GM21360 (cell line): ENCODE data around the gene MRC2.
A peak's percentile ranks its signal among the peaks of the same experiment; 100 is the strongest.

Experiments used
- ATAC-seq: cut with Tn5 transposase; IDR thresholded peaks from one replicate; pipeline ENCODE4 v1.9.1; 2021; ENCODE audit warnings: mild to moderate bottlenecking, moderate library complexity; ENCODE audit not compliant: unreplicated experiment

The MRC2 gene

GRCh38 chr17:62631086-62631935, 3.8 kb downstream of the MRC2 start:
- no peak for ATAC-seq

GRCh38 chr17:62631936-62632924, 4.8 kb downstream of the MRC2 start:
- ATAC-seq: no peak

GRCh38 chr17:62637809-62638208, 10.3 kb downstream of the MRC2 start:
- ATAC-seq: no peak

GRCh38 chr17:62641153-62641552, 13.7 kb downstream of the MRC2 start:
- no peak for ATAC-seq

GRCh38 chr17:62641951-62642350, 14.5 kb downstream of the MRC2 start:
- no peak for ATAC-seq

GRCh38 chr17:62643496-62643895, 16.0 kb downstream of the MRC2 start:
- ATAC-seq: no peak

GRCh38 chr17:62644487-62645173, 17.2 kb downstream of the MRC2 start:
- ATAC-seq: no peak

GRCh38 chr17:62648251-62648955, 20.9 kb downstream of the MRC2 start:
- ATAC-seq: no peak

GRCh38 chr17:62648956-62649294, 21.5 kb downstream of the MRC2 start:
- ATAC-seq: no peak

- no peak for ATAC-seq
These were observed 22.1 kb downstream of the MRC2 start for GRCh38 chr17:62649570-62649969.

- ATAC-seq: no peak
These were observed 23.1 kb downstream of the MRC2 start for GRCh38 chr17:62650587-62650986.

GRCh38 chr17:62652251-62653001, 25.0 kb downstream of the MRC2 start:
- no peak for ATAC-seq

GRCh38 chr17:62653002-62653825, 25.7 kb downstream of the MRC2 start:
- peak; percentile 92 for ATAC-seq

- ATAC-seq: peak; percentile 13
These were observed 26.6 kb downstream of the MRC2 start for GRCh38 chr17:62653826-62654761.

GRCh38 chr17:62655656-62656055, 28.2 kb downstream of the MRC2 start:
- ATAC-seq: no peak

- no peak for ATAC-seq
These were observed 29.0 kb downstream of the MRC2 start for GRCh38 chr17:62656446-62656845.

GRCh38 chr17:62657145-62657665, 29.7 kb downstream of the MRC2 start:
- no peak for ATAC-seq

GRCh38 chr17:62657690-62658089, 30.2 kb downstream of the MRC2 start:
- ATAC-seq: no peak
